GM21447 (cell line): Measurements from ENCODE around the gene AVP.

ENCODE experiments used
- ATAC-seq: cut with Tn5 transposase; IDR thresholded peaks from one replicate; pipeline ENCODE4 v1.9.1; 2021; ENCODE audit not compliant: unreplicated experiment

The AVP gene

DNA sequence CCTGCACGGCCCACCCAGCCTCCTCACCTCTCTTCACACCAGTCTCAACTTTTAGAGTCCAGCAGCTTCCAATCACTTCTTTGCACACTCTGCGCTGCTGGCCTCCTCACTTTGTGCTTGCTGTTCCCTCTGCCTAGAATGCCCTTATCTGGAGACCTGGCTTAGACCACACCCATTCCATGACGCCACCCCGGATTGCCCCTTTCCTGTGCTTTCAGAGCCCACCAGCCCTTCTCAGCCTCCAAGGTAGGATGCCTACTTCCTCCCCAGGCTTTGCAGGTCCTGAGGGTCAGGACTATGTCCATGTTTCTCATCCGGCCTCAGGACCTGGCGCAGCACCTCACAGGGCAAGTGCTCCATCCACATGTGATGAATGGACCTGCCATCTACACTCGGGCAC is 27.0 kb upstream of the AVP start:
- no peak for ATAC-seq

DNA sequence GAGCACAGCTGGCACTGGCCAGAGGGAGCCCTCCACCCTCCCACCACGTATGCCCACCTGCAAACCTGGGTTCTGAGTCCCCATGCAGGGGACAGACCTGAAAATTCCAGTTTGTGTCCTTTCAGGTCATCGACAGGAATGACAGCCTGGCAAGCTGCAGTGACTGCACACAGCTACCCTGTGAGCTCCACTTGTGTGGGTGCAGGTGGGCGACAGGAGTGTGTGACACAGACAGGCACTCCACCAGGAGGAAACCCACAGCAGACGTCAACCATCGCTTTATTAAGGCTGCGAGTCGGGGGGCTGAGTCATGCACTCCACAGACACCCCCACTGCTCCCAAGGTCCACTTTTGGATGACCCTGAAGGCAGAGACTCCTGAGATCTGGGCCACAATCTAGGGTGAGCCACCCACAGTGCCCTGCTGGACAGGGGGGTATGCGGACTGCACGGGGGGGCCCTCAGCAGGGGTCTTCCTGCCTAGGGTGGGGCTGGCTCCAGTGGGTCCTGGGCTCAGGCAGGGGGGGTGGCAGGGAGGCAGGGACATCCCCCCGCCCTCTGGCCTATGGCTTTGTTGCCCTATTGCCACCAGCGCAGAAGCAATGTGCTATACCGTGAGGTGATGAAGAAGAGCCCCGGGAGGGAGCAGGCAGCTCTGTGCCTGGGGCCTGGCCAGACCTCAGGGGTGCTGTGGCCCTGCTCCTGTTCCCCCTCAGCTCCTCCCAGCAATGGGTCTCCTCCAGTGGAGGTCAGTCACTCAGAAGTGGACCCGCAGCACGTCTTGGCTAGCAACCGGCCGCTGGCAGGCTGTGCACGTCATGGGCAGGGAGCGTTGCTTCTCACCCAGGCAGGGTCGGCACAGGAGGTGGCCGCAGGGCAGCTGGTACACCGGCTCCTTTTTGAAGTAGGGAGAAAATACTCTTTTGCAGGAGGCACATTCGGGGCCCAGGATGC is 25.1 kb upstream of the AVP start:
- ATAC-seq = no peak

DNA sequence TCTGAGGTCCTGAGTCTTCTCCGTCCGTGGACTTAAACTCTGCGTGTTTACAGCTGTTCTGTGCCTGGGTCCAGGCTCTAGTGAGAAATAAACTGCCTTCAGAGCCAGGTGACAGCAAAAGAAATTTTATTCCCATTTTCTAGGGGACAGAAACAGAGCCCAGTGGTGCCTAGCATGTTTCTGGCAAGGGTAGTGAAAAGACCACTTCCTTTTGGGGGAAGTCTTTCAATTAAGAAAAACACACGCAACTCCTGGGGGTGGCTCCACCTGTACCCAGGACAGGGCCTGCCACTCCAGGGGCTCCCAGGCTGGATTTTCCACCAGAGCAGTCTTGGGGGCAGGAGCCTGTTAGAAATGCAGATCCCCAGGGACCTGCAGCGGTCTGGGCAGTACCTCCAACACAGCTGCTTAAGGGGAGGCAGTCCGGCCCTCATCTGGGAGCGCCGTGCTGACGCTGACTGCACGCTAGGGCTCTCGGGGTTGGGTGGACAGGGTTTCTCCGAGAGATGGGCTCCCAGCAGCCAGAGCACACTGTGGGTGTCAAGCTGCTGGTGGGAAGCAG is 23.0 kb upstream of the AVP start:
- ATAC-seq = no peak

DNA sequence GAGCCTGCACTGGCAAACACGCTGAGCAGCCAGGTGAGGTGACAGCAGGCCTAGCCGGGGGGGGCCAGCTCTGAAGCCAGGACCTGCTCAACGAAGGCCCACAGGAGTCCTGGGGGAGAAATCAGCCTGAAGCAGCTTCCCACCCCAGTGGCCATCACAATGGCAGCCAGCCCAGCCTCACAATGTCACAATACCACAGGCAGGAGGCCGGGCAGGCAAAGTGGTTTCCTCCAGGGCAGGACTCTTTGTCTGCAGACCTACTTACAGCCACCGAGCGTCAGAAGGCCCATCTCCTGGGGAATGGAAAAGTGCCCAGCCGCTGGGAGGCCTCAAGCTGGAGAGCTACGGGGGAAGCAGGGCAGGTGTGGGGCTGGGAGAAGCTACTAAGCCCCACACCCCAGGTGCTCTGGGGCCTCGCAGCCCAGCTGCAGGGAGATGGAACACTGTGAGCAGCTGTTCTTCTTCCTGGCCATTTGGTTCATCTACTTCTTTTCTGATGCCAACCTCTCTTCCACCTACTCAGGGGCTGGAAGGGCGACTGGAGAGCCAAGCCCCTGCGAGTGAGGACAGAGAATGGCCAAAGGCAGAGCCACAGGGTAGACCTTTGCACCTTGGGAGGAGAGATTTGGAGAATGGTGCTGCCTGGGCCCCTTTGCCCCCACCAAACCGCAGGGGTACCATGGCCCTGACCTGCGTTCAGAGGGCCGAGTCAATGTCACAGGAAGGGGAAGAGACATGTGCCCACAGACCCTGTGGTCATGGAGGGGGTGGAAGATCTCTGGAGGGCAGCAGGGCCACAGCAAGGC is 22.3 kb upstream of the AVP start:
- no peak for ATAC-seq

DNA sequence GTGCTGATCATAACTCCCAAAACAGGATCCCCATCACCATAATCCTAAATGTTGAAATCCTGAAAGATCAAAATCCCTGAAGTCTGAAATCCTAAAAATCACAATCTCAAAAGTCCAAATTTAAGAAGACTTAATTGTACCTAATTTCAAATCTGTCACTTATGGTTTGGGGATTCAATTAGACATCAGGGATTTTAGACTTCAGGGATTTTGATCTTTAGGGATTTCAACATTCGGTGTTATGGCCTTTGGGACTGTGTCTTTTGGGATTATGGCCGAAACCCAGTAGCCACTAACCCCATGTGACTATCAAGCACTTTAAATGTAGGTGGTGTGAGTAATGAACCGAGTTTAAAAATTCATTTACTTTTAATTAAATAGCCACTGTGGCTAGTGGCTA is 21.7 kb upstream of the AVP start:
- no peak for ATAC-seq

DNA sequence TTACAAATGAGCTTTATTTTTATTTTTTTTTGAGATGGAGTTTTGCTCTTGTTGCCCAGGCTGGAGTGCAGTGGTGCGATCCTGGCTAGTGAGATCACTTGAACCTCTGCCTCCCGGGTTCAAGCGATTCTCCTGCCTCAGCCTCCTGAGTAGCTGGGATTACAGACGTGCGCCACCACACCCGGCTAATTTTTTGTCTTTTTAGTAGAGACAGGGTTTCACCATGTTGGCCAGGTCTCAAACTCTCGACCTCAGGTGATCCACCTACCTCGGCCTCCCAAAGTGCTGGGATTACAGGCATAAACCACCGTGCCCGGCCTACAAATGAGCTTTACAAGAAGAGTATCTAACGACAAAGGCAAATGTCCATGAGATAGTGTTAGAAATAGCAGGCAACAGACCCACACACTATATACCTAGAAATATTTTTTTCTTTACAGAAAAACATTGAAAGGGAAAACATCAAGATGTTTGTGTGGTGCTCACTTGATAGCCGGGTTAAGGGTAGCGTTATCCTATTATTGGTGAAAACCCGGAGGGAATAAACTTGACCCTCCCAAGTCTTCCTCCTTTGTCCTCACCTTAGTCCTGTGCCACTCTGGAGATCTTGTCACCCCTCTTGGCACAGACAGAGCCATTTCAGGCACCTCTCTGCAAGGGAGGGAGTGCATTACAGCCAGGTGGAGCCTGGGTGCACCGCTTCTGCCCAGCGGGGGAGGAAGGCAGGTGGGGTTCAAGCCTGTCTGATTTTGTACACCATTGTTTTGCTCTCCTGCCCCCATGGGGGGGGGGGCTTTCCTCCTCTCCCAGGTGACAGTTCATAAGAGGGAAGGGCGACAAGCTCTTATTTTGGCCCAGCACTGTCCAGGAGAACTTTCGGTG is 21.0 kb upstream of the AVP start:
- no peak for ATAC-seq

DNA sequence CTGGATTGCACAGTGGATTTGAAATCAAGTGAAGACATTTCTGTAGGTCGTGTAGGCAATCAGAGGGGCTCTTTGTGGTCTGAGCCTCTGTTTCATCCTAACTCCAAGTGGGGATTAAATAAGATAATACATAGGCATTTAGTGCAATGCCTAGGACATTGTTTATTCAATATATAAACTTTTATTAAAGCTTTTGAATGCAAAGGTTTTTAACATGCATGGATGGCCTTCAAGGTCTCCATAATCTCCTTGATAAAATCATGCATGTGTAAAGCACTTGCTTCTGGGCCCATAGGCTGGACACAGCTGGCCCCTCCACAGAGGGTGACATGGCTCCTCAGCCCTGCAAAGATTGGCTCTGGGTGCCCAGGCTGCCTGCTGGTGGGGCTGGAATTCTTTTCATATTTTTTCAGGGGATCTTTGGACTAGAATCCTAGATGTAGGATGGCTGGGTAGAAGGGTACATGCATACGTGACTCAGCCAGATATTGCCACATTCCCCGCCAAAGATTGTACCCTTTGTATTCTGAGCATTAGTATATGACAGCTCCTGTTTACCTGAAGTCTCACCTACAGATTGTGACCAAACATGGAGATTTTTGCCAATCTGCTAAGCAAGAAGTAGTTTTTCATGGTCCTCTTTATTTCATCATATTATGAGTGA is 19.0 kb upstream of the AVP start:
- no peak for ATAC-seq

DNA sequence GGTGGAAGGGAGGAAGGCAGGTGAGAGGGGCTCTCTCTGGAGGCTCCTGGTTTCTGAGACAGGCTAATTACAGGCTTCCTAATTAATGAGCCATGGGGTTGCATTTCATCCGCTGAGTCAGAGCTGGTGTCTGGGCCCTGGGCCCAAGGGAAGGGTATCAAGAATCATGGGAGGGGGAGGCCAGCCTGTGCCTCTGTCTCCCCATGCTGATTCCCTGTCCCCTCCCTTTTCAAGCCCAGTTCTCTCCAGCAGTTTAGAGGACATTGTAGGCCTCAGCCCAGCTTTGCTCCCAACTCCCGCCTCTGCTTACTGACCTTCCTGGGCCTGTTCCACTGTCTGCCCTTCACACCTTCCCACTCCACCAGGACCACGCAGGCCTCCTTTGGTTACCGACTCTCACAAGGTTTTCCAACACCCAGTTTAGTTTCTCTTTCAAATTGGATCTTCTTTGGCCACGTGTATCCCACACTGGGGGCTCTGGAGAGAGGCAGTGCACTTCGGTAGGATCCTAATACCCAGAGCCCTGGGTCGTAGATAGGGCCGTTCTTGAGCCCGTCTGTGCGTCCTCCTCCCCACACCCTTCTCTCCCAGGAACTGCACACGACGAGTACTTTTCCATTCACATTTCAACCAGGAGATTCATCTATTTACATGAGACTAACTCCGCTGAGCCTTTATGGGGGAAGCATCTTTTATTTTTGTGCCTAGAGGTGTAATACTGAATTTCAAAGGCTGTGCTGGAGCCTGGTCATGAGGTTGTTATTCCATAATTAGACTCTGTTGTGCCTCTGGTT is 18.2 kb upstream of the AVP start:
- no peak for ATAC-seq

DNA sequence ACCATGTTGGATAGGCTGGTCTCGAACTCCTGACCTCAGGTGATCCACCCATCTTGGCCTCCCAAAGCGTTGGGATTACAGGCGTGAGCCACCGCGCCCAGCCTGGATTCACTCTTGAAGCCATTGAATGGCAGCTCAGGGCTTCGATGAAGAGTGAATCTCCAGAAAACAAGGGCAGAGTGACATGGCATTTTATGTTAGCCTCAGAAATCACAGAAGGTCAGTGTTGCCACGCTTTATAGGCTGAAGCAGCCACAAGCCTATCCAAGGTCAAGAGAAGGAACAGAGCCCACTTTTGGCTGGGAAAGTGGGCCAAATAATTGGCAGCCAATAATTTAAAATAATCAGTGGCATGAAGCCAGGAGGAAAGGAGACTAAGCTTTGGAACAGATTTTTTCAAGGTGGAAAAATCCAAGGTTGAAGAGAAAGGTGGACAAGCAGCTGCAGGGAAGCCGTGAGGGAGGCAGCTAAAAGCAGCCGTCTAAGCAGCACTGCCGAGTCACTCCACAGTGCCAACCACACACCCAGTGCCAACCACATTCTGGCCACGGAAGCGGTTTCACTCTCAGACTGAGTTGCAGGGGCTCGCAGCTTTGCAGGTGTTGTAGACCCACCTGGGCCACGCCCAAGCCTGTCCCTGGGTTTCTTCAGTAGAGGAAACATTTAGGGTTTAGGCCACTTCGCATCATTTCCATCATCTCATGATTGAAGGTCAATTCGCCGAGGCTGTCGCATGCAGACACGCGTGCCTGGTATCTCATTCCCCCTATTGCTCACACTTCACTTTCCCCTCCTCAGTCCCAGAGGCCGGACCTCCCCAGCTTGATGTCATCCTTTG is 17.4 kb upstream of the AVP start:
- ATAC-seq = no peak

DNA sequence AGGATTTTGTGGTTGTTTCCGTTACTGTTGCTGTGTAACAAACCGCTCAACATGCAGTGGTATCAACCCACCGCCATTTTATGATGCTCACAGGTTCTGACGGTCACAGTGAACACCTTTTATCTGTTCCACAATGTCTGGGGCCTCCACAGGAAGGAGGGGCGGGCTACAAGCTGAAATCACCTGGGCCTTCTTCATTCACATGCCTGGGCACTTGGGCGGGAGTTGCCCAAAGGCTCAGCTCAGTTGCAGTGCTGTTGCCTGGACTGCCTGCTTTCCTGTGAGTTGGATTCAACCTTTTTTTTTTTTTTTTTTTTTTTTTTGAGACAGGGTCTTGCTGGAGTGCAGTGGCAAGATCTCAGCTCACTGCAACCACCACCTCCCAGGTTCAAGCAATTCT is 16.7 kb upstream of the AVP start:
- no peak for ATAC-seq

DNA sequence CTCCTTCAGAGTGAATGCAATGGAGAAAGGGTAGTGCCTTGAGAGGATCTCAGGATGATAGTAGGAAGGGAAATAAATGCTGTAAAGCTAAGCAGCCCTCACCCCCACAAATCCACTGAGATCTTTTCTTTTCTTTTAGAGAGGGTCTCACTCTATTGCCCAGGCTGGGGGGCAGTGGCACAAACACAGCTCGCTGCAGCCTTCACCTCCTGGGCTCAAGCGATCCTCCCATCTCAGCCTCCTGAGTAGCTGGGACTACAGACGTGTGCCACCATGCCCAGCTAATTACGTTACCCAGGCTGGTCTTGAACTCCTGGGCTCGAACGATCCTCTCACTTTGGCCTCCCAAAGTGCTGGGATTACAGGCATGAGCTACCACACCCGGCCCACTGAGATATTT is 16.0 kb upstream of the AVP start:
- no peak for ATAC-seq

DNA sequence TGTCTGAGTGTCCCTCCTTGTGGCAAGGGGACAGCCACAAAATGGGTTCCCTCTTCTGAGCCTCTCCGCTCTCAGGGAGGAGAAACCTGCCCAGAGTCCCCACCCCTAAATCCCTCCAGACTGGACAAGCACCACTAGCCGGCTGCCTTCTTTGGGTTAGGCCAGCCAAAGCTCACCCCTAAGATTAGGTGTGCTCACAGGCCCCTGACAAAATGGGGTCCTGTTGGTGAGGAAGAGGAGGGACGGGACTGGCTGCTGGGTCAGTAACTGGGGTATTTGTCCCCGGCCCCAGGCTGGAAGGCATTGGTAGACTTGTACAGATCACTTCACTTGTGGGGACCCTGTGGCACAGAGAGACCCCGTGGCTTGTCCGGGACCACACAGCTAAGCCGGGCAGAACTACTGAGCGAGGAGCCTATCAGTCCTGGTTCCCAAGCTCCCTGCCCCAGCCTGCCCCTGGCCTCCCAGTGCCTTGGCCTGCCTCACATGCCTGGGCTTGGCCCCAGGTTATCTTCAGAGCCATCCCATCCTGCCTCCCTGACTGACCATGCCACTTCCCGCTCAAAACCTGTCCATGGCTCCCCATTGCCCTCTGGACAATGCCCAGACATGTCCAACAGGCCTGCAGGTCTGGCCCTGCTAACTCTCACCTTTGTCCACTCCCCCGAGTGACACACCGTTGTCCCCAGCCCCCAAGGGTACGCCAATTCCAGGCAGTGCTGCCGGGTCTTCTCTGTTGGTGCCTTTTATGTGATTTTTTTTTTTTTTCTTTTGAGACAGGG is 10.5 kb upstream of the AVP start:
- no peak for ATAC-seq

DNA sequence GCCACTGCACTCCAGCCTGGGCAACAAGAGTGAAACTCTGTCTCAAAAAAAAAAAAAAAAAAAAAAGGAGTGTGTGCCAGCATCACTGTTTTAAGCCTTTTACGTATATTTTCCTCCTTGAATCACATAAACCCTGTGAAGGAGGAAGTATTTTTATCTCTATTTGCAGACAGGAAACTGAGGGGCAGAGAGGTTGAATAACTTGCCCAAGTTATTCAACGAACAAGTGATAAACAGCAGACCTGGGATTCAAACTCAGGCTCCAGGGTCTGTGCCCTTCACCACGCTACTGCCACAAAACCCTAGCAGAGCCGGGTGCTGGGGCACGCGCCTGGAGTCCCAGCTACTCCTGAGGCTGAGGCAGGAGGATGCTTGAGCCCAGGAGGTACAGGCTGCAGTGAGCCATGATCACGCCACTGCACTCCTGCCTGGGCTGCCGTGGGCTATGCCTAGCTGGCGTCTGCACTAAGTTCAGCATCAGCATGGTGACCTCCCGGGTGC is 9.4 kb upstream of the AVP start:
- no peak for ATAC-seq

DNA sequence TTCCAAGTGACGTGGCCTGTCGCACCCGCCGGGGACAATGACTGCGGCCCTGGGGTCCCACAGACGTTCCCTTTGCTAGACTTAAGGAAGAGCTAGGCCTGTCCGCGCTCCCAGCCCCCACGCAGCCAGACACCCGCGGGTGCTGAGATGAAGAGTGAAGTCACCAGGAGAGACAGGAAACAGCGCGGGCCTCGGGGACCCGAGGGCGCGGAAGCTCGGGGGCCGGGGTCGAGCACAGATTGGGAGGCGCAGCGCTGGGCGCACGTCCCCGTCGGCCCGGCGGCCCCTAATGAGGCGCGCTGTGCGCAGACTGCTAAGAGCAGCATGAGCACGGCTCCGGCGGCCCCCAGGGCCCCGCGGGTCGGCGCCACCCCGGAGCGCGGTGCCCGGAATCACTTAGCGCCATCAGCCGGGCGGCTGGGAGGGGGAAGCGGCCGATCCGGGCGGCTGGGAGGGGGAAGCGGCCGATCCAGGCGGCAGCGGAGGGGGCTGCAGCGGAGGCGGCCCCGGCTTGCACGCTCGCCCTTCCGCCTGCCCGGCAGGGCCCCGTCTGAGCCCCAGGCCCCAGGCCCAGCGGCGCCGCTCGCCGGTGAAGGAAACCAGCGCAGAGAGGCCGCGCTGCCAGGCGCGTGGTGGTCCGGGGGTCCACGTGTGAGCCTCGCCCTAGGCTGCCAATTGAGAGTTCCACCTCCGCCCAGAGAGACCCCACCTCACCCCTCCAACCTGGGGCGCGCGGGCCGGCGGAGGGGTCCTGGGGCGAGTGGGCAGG is 8.3 kb upstream of the AVP start:
- no peak for ATAC-seq

DNA sequence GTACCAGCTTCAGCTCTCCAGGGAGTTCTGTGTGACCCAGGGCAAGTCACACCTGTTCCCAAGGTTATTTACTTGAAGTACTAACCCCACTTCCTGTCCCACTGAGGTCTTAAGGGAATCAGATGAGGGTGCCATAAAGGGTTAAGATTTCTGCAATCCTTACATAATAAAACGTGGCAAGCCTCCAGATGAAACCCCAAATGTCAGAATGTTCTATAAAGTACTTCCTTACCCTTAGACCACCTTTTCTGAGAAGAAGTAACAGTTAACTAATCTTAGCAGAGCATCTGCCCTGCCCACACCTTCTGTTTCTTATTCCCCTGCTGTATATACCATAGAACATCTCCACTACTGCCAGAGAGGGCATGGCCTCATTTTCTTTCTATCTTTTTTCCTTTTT is 6.0 kb upstream of the AVP start:
- ATAC-seq = no peak

DNA sequence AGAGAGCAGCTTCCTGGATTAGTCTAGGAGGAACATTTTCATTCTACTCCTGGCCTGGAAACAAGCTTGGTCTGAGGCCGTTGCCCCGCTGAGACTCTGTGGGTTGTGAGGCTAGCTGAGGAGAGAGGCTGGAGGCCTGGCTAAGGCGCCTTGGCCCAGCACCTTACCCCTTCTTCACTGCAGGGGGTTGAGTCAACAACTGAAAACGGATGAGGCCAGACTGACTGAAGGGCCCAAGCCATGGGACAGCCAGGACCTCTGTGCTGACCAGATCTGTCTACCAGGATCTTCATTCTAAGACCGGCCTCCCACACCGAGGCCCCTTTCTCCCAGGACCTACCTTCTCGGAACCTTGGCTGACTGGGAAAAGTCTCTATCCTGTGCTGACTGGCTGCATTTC is 3.5 kb upstream of the AVP start:
- ATAC-seq = no peak

DNA sequence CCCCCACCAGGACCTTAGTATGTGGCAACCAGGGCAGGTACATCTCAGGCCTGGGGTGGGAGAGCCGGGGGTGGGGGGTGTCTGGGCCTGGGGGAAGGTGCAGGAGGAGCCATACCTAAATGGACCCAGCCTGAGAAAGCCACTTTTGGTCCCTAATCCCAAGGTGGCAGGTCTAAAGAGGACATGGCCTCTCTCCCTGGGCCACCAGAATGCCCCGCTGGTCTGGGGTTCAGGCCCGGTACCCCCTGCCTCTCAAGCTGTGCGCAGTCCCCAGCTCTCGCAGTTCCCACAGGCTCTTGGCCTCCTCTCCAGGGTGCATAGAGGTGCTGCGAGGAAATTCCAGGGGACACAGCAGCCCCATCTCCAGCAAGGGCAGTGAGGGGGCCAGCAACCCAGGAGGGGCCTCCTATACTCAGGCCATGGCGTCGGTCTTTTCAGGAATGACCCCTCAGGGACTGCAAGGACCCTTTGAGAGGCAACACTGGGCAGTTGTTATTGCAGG is 1.1 kb upstream of the AVP start:
- ATAC-seq = no peak
